HepG2 (cell line): ENCODE data around the gene TRIM69. TPM values are rescaled to one million over a fixed set of nuclear protein-coding genes. Genes with fewer than 3 reads are reported as not detected.

Source experiments
- ATAC-seq: fragments of 200-7000 bp; cut with Tn5 transposase; 3 replicates; pipeline ENCODE4 v1.9.1; 2020; ENCODE audit warnings: mild to moderate bottlenecking, moderate library complexity
- BruUV-seq: library from RNA; stranded (reverse); fragments of 400-500 nt; replicated peaks from 2 replicates; lab custom pipeline; 2021; lab: Mats Ljungman, UMichigan
- CTCF ChIA-PET: fragments of 300-600 bp; formaldehyde crosslinking; extraction: SDS; loops from one replicate; lab custom pipeline; 2021; ENCODE audit warnings: low total read pairs, inconsistent platforms, low intra/inter-chr PET ratio; lab: Yijun Ruan, JAX
- POLR2A ChIA-PET: fragments of 350-600 bp; sonication (Branson Sonifier 250); formaldehyde crosslinking; loops from one replicate; lab custom pipeline; 2020; ENCODE audit warnings: antibody characterized with exemption, inconsistent platforms; lab: Yijun Ruan, JAX
- DNase-seq: peaks from one replicate; pipeline ENCODE4 v3.0.0-alpha.2; 2015; ENCODE audit warnings: low spot score
- FAIRE-seq: peaks from 3 replicates; lab custom pipeline; 2011; peaks lifted over from hg19 to GRCh38; lab: Jason Lieb, UNC
- H2AFZ ChIP-seq: one replicate; pipeline ENCODE4 v1.6.1; 2011; ENCODE audit warnings: low read length, inconsistent platforms
- H3K27ac ChIP-seq: fragments of 300-600 bp; 3 replicates; pipeline ENCODE4 v1.8.0; 2011; ENCODE audit warnings: mixed run types, mild to moderate bottlenecking, mixed read lengths, low read length, inconsistent platforms; ENCODE audit not compliant: insufficient read depth; ENCODE audit errors: extremely low read length
- H3K27me3 ChIP-seq, 2 experiments: fragments of 200-600 bp in 1 of 2; 2 replicates in 1 of 2; 3 replicates in 1 of 2; pipeline versions ENCODE4 v1.6.0 to v1.8.0; 2011; ENCODE audit warnings: low read length in 2 of 2, mild to moderate bottlenecking in 2 of 2, moderate library complexity in 2 of 2, inconsistent platforms in 1 of 2; ENCODE audit not compliant: insufficient read depth in 2 of 2, control insufficient read depth in 1 of 2
- H3K36me3 ChIP-seq, 2 experiments: fragments of 200-600 bp in 1 of 2; replicated peaks in 1 of 2; 2 replicates in 1 of 2; 3 replicates in 1 of 2; pipeline versions ENCODE4 v1.5.1 to v1.8.0; 2011; ENCODE audit warnings: low read length in 2 of 2, inconsistent platforms in 1 of 2; ENCODE audit not compliant: insufficient read depth in 2 of 2, control insufficient read depth in 1 of 2
- H3K4me1 ChIP-seq: 2 replicates; pipeline ENCODE4 v1.5.1; 2012; ENCODE audit warnings: low read length, inconsistent platforms; ENCODE audit not compliant: insufficient read depth
- H3K4me2 ChIP-seq: 2 replicates; pipeline ENCODE4 v1.6.0; 2011; ENCODE audit warnings: low read depth, low read length, inconsistent platforms
- H3K4me3 ChIP-seq, 3 experiments: fragments of 200-600 bp in 1 of 3; sonication (generic), shearing (Covaris generic) in 1 of 3; replicated peaks in 1 of 3; 2 replicates each; pipeline ENCODE4 v1.5.1; 2011 to 2016; ENCODE audit warnings: low read length in 3 of 3, inconsistent platforms in 2 of 3, low read depth in 2 of 3, mild to moderate bottlenecking in 2 of 3, control low read depth in 1 of 3, mixed read lengths in 1 of 3; ENCODE audit not compliant: insufficient read depth in 1 of 3
- H3K79me2 ChIP-seq: one replicate; pipeline ENCODE4 v1.6.1; 2011; ENCODE audit warnings: low read length, inconsistent platforms; ENCODE audit not compliant: insufficient read depth
- H3K9ac ChIP-seq: 2 replicates; pipeline ENCODE4 v1.6.0; 2011; ENCODE audit warnings: mild to moderate bottlenecking, low read depth, low read length, inconsistent platforms; ENCODE audit not compliant: insufficient read depth
- H3K9me3 ChIP-seq: 2 replicates; pipeline ENCODE4 v1.5.1; 2012; ENCODE audit warnings: mild to moderate bottlenecking, low read length
- H4K20me1 ChIP-seq: 2 replicates; pipeline ENCODE4 v1.6.0; 2011; ENCODE audit warnings: inconsistent platforms, mild to moderate bottlenecking, low read length, moderate library complexity; ENCODE audit not compliant: insufficient read depth
- ADNP ChIP-seq: sonication (generic); formaldehyde crosslinking; IDR thresholded peaks from 2 replicates; pipeline ENCODE4 v1.4.0; 2020; ENCODE audit warnings: missing genetic modification reagents
- BRCA1 ChIP-seq: sonication (generic); formaldehyde crosslinking; IDR thresholded peaks from 2 replicates; pipeline ENCODE4 v1.4.0; 2020; ENCODE audit warnings: missing genetic modification reagents
- ELF3 ChIP-seq: IDR thresholded peaks from 2 replicates; pipeline ENCODE4 v1.6.1; 2016; ENCODE audit warnings: missing genetic modification reagents, missing compliant biosample characterization
- IRF1 ChIP-seq: sonication (generic); formaldehyde crosslinking; IDR thresholded peaks from 2 replicates; pipeline ENCODE4 v1.4.0; 2020; ENCODE audit warnings: low read depth, mild to moderate bottlenecking, missing genetic modification reagents
- IRF2 ChIP-seq: IDR thresholded peaks from 2 replicates; pipeline ENCODE4 v1.6.1; 2018; ENCODE audit warnings: missing genetic modification reagents, missing compliant biosample characterization
- KDM2A ChIP-seq: sonication (generic); formaldehyde crosslinking; IDR thresholded peaks from 2 replicates; pipeline ENCODE4 v1.4.0; 2020; ENCODE audit warnings: low read depth, missing genetic modification reagents, borderline replicate concordance
- KDM5A ChIP-seq: fragments of 200-600 bp; sonication (generic); IDR thresholded peaks from 2 replicates; pipeline ENCODE4 v1.7.0; 2018; ENCODE audit warnings: antibody characterized with exemption, mild to moderate bottlenecking, low read length, borderline replicate concordance
- KMT2A ChIP-seq: sonication (generic); formaldehyde crosslinking; IDR thresholded peaks from 2 replicates; pipeline ENCODE4 v1.4.0; 2020; ENCODE audit warnings: missing genetic modification reagents
- POGZ ChIP-seq: sonication (generic); formaldehyde crosslinking; IDR thresholded peaks from 2 replicates; pipeline ENCODE4 v1.4.0; 2020; ENCODE audit warnings: mild to moderate bottlenecking, missing genetic modification reagents
- RFXAP ChIP-seq: sonication (generic); formaldehyde crosslinking; IDR thresholded peaks from 2 replicates; pipeline ENCODE4 v1.4.0; 2020; ENCODE audit warnings: missing genetic modification reagents, borderline replicate concordance
- XRCC5 ChIP-seq: fragments of 200-400 bp; formaldehyde crosslinking; optimal IDR thresholded peaks from 2 replicates; pipeline ENCODE3; 2017; ENCODE audit warnings: mild to moderate bottlenecking, low read length
- ZFP62 ChIP-seq: sonication (generic); formaldehyde crosslinking; IDR thresholded peaks from 2 replicates; pipeline ENCODE4 v1.4.0; 2020; ENCODE audit warnings: missing genetic modification reagents
- ZKSCAN1 ChIP-seq: fragments of 150-350 bp; IDR thresholded peaks from 2 replicates; pipeline ENCODE4 v1.6.1; 2014; ENCODE audit warnings: low read length
- ZNF121 ChIP-seq: sonication (generic); formaldehyde crosslinking; IDR thresholded peaks from 2 replicates; pipeline ENCODE4 v1.5.0; 2020; ENCODE audit warnings: mild to moderate bottlenecking, missing genetic modification reagents
- ZNF724P ChIP-seq: sonication (generic); formaldehyde crosslinking; IDR thresholded peaks from 2 replicates; pipeline ENCODE4 v1.8.0; 2022; ENCODE audit warnings: missing genetic modification reagents, borderline replicate concordance
- ZNF777 ChIP-seq: sonication (generic); formaldehyde crosslinking; IDR thresholded peaks from 2 replicates; pipeline ENCODE4 v1.4.0; 2020; ENCODE audit warnings: missing genetic modification reagents
- WGBS: methylation state at CpG from one replicate; pipeline ENCODE4 v1.1.6; 2017; ENCODE audit warnings: low lambda C conversion rate; 5-methylcytosine and 5-hydroxymethylcytosine counted together
- in situ Hi-C: cut with HindIII; loops from 2 replicates; pipeline ENCODE4 v1.10.0; 2017; ENCODE audit warnings: low pct_unique_long_range_greater_than_20kb; ENCODE audit not compliant: extremely low pct_ligation_motif_present
- intact Hi-C: fragments of 100-400 bp; cut with micrococcal nuclease; formaldehyde crosslinking; loops from one replicate; pipeline ENCODE4 v1.10.0; 2022; ENCODE audit not compliant: unreplicated experiment
- polyA plus RNA-seq, 8 experiments: library from polyadenylated mRNA; depleted of rRNA in 3 of 8; stranded (reverse) in 7 of 8; unstranded in 1 of 8; fragments of >200 nt; fragmentation: Illumina TruSeq in 4 of 8; extraction: Trizol in 4 of 8; gene quantifications; 2 replicates each; pipeline versions ENCODE4 v1.2.1 to v1.2.3, GENCODE V29; 2011 to 2016; ENCODE audit warnings: low read depth in 4 of 8, missing spikeins in 1 of 8, mixed read lengths in 1 of 8; ENCODE audit not compliant: insufficient read depth in 1 of 8
- total RNA-seq, 5 experiments: library from RNA; depleted of rRNA; stranded (reverse); fragments of >200 nt; fragmentation: Illumina TruSeq; extraction: Trizol; gene quantifications; 2 replicates each; pipeline ENCODE4 v1.2.3, GENCODE V29; 2016; ENCODE audit warnings: low read depth in 1 of 5
- TF ChIP-seq, protein P1 (sequence below): sonication (generic); formaldehyde crosslinking; conservative IDR thresholded peaks from 2 replicates; pipeline ENCODE4 v1.4.0; 2020; ENCODE audit warnings: mild to moderate bottlenecking, missing genetic modification reagents, moderate library complexity

TRIM69 gene
- total and polyA plus RNA-seq, 2 of the 13 experiments (the other 11 are each of a cell fraction or from before 2014, with no cell fraction given): 2.6 to 3.2 TPM

GRCh38 chr15:44711743-44712345 is 24.5 kb upstream of the TRIM69 start (continued):
- TF ChIP-seq, protein P1, sequence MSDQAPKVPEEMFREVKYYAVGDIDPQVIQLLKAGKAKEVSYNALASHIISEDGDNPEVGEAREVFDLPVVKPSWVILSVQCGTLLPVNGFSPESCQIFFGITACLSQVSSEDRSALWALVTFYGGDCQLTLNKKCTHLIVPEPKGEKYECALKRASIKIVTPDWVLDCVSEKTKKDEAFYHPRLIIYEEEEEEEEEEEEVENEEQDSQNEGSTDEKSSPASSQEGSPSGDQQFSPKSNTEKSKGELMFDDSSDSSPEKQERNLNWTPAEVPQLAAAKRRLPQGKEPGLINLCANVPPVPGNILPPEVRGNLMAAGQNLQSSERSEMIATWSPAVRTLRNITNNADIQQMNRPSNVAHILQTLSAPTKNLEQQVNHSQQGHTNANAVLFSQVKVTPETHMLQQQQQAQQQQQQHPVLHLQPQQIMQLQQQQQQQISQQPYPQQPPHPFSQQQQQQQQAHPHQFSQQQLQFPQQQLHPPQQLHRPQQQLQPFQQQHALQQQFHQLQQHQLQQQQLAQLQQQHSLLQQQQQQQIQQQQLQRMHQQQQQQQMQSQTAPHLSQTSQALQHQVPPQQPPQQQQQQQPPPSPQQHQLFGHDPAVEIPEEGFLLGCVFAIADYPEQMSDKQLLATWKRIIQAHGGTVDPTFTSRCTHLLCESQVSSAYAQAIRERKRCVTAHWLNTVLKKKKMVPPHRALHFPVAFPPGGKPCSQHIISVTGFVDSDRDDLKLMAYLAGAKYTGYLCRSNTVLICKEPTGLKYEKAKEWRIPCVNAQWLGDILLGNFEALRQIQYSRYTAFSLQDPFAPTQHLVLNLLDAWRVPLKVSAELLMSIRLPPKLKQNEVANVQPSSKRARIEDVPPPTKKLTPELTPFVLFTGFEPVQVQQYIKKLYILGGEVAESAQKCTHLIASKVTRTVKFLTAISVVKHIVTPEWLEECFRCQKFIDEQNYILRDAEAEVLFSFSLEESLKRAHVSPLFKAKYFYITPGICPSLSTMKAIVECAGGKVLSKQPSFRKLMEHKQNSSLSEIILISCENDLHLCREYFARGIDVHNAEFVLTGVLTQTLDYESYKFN (CRISPR knock-in tag): no peak
- TF ChIP-seq, all 625 proteins: peak for 90

DNA sequence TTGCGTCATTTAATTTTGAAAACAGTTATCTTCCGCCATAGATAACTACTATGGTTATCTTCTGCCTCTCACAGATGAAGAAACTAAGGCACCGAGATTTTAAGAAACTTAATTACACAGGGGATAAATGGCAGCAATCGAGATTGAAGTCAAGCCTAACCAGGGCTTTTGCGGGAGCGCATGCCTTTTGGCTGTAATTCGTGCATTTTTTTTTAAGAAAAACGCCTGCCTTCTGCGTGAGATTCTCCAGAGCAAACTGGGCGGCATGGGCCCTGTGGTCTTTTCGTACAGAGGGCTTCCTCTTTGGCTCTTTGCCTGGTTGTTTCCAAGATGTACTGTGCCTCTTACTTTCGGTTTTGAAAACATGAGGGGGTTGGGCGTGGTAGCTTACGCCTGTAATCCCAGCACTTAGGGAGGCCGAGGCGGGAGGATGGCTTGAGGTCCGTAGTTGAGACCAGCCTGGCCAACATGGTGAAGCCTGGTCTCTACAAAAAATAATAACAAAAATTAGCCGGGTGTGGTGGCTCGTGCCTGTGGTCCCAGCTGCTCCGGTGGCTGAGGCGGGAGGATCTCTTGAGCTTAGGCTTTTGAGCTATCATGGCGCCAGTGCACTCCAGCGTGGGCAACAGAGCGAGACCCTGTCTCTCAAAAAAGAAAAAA is 23.9 kb upstream of the TRIM69 start:
- Histone ChIP-seq H3K79me2 (peaks cover 39% of the 10 kb centered on the region), H3K27ac (peak overlapping the region; percentile 96), H3K36me3 (peaks cover 7 to 25% of the 10 kb centered on the region in 2 experiments), H3K9me3 (no peaks in the 10 kb centered on the region), H3K27me3 (no peaks in the 10 kb centered on the region; a peak in 1 of 5 replicates), H3K9ac (peak overlapping the region; percentile 94), H3K4me3 (peak overlapping the region; percentile 85 to 99 (median 96)), H2AFZ (no peak overlapping the region), H4K20me1 (peaks cover 17% of the 10 kb centered on the region; the same call in 1 of the 2 replicates), H3K4me2 (peak overlapping the region; percentile 88), H3K4me1 (peaks cover 27% of the 10 kb centered on the region)
- no peak for FAIRE-seq
- no TSS peak for BruUV-seq
- ChIA-PET POLR2A (interaction anchor here (0.6 to 6.6 kb wide), 16 partner anchors 9 to 375 kb away, joined by 3 to 157 read pairs (median 4); partner anchors contain the start of genes EIF3J, SPG11 and TRIM69), CTCF (no interaction called here)
- 4% methylated on average over 24 of the region's 24 CpGs for WGBS
- DNase-seq: peak; percentile 43
- intact Hi-C loops (no loop called here), in situ Hi-C loops (no loop called here)
- no peak for ATAC-seq
- TF ChIP-seq ADNP (CRISPR knock-in tag) (no peak), KMT2A (CRISPR knock-in tag) (peak; percentile 93), ZNF777 (CRISPR knock-in tag) (no peak), XRCC5 (peak; percentile 13), IRF2 (CRISPR knock-in tag) (peak; percentile 99), ZKSCAN1 (peak; percentile 11; the same call in 1 of the 2 replicates), KDM2A (CRISPR knock-in tag) (peak; percentile 31; the same call in 1 of the 2 replicates), ZNF724P (CRISPR knock-in tag) (no peak), IRF1 (CRISPR knock-in tag) (peak; percentile 97), POGZ (CRISPR knock-in tag) (peak; percentile 47; the same call in 1 of the 2 replicates), RFXAP (CRISPR knock-in tag) (0 out of 2 replicates have a peak, but pooled peaks have one; percentile 21), ZNF121 (peak; percentile 55; the same call in 1 of the 2 replicates), KDM5A (0 out of 2 replicates have a peak, but pooled peaks have one; percentile 9), ELF3 (CRISPR knock-in tag) (0 out of 2 replicates have a peak, but pooled peaks have one; percentile 35), ZFP62 (CRISPR knock-in tag) (no peak), BRCA1 (CRISPR knock-in tag) (no peak)
